Stimulated activated CD4-positive, alpha-beta T cell treated with anti-CD3 and anti-CD28 coated beads, Interleukin-15, amount 100 ng/mL, for 48 hours (primary cell): ENCODE measurements around the gene MCTP2.

Experiments used
- DNase-seq, 2 donors: peaks; one replicate each; pipeline ENCODE4 v3.0.0-alpha.2; 2020; ENCODE audit warnings: low read depth in 2 of 2

The MCTP2 gene

GRCh38 chr15:94532226-94532625 is 300.9 kb downstream of the MCTP2 start:
- DNase-seq = no peak
